BJ (cell line): Measurements from ENCODE around the gene SNX7. TPM values are rescaled to one million over a fixed set of nuclear protein-coding genes. Genes with fewer than 3 reads are reported as not detected.

ENCODE experiments used
- CTCF ChIA-PET: fragments of 350-600 bp; formaldehyde crosslinking; extraction: SDS; loops from one replicate; lab custom pipeline; 2021; ENCODE audit warnings: antibody characterized with exemption, inconsistent platforms; lab: Yijun Ruan, JAX
- POLR2A ChIA-PET: fragments of 300-600 bp; sonication (Branson Sonifier 250); formaldehyde crosslinking; extraction: SDS; loops from one replicate; lab custom pipeline; 2021; ENCODE audit warnings: antibody characterized with exemption; lab: Charles Lee
- DNase-seq: peaks from one replicate; pipeline ENCODE4 v3.0.0-alpha.2; 2011; ENCODE audit warnings: low read depth
- H3K27me3 ChIP-seq: 2 replicates; pipeline ENCODE4 v1.6.0; 2011; ENCODE audit warnings: low read length; ENCODE audit not compliant: control insufficient read depth, insufficient read depth
- H3K36me3 ChIP-seq: 2 replicates; pipeline ENCODE4 v1.5.1; 2011; ENCODE audit warnings: low read length; ENCODE audit not compliant: control insufficient read depth, insufficient read depth
- H3K4me3 ChIP-seq: 2 replicates; pipeline ENCODE4 v1.5.1; 2011; ENCODE audit warnings: low read depth, mild to moderate bottlenecking, control low read depth, low read length
- CTCF ChIP-seq: IDR thresholded peaks from 2 replicates; pipeline ENCODE4 v1.5.1; 2011; ENCODE audit warnings: low read depth, mild to moderate bottlenecking, control low read depth, inconsistent platforms, low read length, moderate library complexity; ENCODE audit not compliant: insufficient read depth
- polyA minus RNA-seq: library from RNA; depleted of rRNA, polyadenylated mRNA; stranded (reverse); fragments of >200 nt; gene quantifications from 2 replicates; pipeline ENCODE4 v1.2.3, GENCODE V29; 2011; rRNA and poly(A)+ RNA removed
- polyA plus RNA-seq: library from polyadenylated mRNA; depleted of rRNA; stranded (reverse); fragments of >200 nt; gene quantifications from 2 replicates; pipeline ENCODE4 v1.2.3, GENCODE V29; 2011; rRNA removed

Gene SNX7
- 13.4 and 36.4 TPM in 2 replicates for polyA plus RNA-seq
- 8.1 and 12.2 TPM in 2 replicates for polyA minus RNA-seq

GRCh38 chr1:98661544-98662355 lies at the start of gene SNX7:
SNX7 (plus strand) TSS chr1:98661721; CDS start chr1:98661732, 11 bp downstream.
- H3K27me3 ChIP-seq = no peaks in the 10 kb centered on the region
- peak within 1 kb of the TSS; percentile 83 for H3K4me3 ChIP-seq
- DNase-seq = no peak
- no peaks in the 10 kb centered on the region for H3K36me3 ChIP-seq
- TF ChIP-seq CTCF = peak; percentile 17; the same call in 1 of the 2 replicates
- POLR2A ChIA-PET = no interaction called here
- CTCF ChIA-PET = interaction anchor here (0.6 to 0.9 kb wide), 2 partner anchors 10 to 338 kb away, joined by 3 to 5 read pairs; no protein-coding TSS in a partner anchor

- POLR2A ChIA-PET = no interaction called here
Measured at GRCh38 chr1:98637316-98637715, 24.2 kb upstream of the SNX7 start.

GRCh38 chr1:98638185-98638584 lies 23.3 kb upstream of the SNX7 start:
- TF ChIP-seq CTCF = no peak
- CTCF ChIA-PET = no interaction called here
- Histone ChIP-seq H3K36me3 (no peaks in the 10 kb centered on the region), H3K27me3 (no peaks in the 10 kb centered on the region), H3K4me3 (no peak overlapping the region)
- no peak for DNase-seq
- POLR2A ChIA-PET = no interaction called here

More at GRCh38 chr1:98637316-98637715, 24.2 kb upstream of the SNX7 start:
- H3K36me3 ChIP-seq = no peaks in the 10 kb centered on the region
- CTCF ChIA-PET = no interaction called here
- no peak for DNase-seq
- no peak overlapping the region for H3K4me3 ChIP-seq
- no peak for TF ChIP-seq CTCF
- no peaks in the 10 kb centered on the region for H3K27me3 ChIP-seq

DNA sequence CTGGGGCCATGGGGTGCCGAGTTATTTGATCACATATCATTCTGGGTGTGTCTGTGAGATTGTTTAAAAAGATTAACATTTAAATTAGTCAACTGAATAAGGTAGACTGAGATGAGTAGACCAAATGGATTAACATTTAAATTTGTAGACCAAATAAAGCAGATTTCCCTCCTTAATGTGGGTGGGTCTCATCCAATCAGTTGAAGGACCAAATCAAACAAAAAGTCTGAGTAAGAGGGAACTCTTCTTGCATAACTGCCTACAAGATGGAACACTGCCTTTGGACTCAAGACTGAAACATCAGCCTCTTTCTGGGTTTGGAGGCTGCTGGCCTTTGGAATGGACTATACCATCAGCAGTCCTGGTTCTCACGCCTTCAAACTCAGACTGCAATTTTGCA lies 17.0 kb upstream of the SNX7 start:
- ChIA-PET CTCF (no interaction called here), POLR2A (no interaction called here)
- H3K36me3 ChIP-seq = no peaks in the 10 kb centered on the region
- DNase-seq = no peak
- no peaks in the 10 kb centered on the region for H3K27me3 ChIP-seq
- no peak overlapping the region for H3K4me3 ChIP-seq
- no peak for TF ChIP-seq CTCF

DNA sequence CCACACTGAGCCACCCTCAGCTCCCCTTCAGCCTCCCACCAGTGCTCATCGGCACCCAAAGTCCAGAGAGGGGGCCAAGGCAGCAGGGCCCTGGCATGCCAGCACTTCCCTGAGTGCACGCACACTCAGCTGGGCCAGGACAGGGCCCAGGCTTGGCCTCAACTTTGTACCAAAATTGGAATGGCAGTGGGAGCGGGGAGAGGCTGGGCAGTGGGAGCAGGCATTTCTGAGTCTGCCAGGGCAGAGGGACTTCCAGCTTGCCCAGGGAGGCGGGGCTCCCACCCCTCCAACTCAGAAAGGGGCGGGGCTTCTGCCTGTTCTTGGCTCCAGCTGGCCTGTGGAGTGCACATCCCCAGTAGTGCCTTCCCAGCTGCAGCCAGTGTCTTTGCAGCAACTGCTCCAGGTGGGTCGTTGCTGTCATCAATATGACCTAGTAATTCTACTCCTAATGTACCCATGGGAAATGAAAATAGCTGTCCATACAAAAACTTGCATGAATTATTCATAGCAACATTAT lies 10.3 kb upstream of the SNX7 start:
- no peak for DNase-seq
- H3K4me3 ChIP-seq = no peak overlapping the region
- H3K27me3 ChIP-seq = no peaks in the 10 kb centered on the region
- POLR2A ChIA-PET = no interaction called here
- H3K36me3 ChIP-seq = no peaks in the 10 kb centered on the region
- TF ChIP-seq CTCF = no peak
- CTCF ChIA-PET = no interaction called here
